AG04449 (cell line): ENCODE results near the gene RAB11FIP3.
A peak's percentile ranks its signal among the peaks of the same experiment; 100 is the strongest.
"Not testable (repeated sequence)": the region's sequence is repeated elsewhere in the genome, so short reads cannot be mapped to it uniquely, and the experiment has no call there.

Source experiments
- CTCF ChIA-PET: fragments of 350-600 bp; formaldehyde crosslinking; extraction: SDS; loops from one replicate; lab custom pipeline; 2021; ENCODE audit warnings: antibody characterized with exemption; lab: Yijun Ruan, JAX
- POLR2A ChIA-PET: fragments of 400-600, 350-600 bp; formaldehyde crosslinking; extraction: SDS; loops from one replicate; lab custom pipeline; 2020; ENCODE audit warnings: antibody characterized with exemption, inconsistent platforms; lab: Yijun Ruan, JAX
- DNase-seq: peaks from one replicate; pipeline ENCODE4 v3.0.0-alpha.2; 2010; ENCODE audit warnings: low read depth, low spot score
- H3K4me3 ChIP-seq: 2 replicates; pipeline ENCODE4 v1.5.1; 2011; ENCODE audit warnings: low read depth, mild to moderate bottlenecking, control low read depth, low read length
- TF ChIP-seq, protein P1 (sequence below): IDR thresholded peaks from one replicate; pipeline ENCODE4 v1.5.1; 2011; ENCODE audit warnings: mild to moderate bottlenecking, moderate library complexity, low read length, control low read depth, inconsistent platforms; ENCODE audit not compliant: insufficient read depth; ENCODE audit errors: missing control alignments

RAB11FIP3 gene

GRCh38 chr16:468068-468821 is 42.8 kb downstream of the RAB11FIP3 start:
- ChIA-PET CTCF (no interaction called here), POLR2A (no interaction called here)
- H3K4me3 ChIP-seq = no peak overlapping the region
- DNase-seq = no peak
- TF ChIP-seq, protein P1, sequence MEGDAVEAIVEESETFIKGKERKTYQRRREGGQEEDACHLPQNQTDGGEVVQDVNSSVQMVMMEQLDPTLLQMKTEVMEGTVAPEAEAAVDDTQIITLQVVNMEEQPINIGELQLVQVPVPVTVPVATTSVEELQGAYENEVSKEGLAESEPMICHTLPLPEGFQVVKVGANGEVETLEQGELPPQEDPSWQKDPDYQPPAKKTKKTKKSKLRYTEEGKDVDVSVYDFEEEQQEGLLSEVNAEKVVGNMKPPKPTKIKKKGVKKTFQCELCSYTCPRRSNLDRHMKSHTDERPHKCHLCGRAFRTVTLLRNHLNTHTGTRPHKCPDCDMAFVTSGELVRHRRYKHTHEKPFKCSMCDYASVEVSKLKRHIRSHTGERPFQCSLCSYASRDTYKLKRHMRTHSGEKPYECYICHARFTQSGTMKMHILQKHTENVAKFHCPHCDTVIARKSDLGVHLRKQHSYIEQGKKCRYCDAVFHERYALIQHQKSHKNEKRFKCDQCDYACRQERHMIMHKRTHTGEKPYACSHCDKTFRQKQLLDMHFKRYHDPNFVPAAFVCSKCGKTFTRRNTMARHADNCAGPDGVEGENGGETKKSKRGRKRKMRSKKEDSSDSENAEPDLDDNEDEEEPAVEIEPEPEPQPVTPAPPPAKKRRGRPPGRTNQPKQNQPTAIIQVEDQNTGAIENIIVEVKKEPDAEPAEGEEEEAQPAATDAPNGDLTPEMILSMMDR = no peak

DNA sequence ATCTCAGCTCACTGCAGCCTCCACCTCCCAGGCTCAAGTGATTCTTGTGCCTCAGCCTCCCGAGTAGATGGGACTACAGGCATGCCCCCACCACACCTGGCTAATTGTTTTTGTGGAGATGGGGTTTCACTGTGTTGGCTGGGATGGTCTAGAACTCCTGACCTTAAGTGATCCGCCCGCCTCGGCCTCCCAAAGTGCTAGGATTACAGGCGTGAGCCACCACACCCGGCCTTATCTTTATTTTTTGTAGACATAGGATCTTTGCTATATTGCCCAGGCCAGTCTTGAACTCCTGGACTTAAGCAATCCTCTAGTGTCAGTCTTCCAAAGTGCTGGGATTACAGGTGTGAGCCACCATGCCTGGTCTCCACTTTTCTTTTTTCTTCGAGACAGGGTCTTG is 44.0 kb downstream of the RAB11FIP3 start:
- CTCF ChIA-PET, POLR2A ChIA-PET, H3K4me3 ChIP-seq, DNase-seq: not testable (repeated sequence)

DNA sequence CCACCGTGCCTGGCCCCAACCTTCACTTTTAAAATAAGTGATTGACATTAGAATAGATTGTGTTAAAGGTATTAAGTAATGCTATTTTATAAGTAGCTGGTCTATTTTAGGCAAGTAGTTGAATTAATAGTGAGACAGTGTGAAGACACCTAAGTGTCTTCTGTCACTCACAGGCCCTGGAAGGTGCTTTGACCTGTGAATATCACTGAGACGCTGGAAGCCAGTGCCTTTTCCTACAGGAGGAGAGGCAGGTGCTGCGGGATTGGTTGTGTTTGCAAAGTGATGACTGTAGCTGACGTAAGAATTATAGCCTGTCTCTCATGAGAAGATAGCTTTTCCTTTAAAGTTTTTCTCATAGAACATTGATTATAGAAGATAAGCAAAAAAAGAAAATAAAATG is 45.0 kb downstream of the RAB11FIP3 start:
- no peak overlapping the region for H3K4me3 ChIP-seq
- CTCF ChIA-PET = interaction anchor here (0.6 kb wide), 1 partner anchor 25 kb away, joined by 3 read pairs; no protein-coding TSS in a partner anchor
- POLR2A ChIA-PET = no interaction called here
- TF ChIP-seq, protein P1 = no peak
- DNase-seq = no peak

DNA sequence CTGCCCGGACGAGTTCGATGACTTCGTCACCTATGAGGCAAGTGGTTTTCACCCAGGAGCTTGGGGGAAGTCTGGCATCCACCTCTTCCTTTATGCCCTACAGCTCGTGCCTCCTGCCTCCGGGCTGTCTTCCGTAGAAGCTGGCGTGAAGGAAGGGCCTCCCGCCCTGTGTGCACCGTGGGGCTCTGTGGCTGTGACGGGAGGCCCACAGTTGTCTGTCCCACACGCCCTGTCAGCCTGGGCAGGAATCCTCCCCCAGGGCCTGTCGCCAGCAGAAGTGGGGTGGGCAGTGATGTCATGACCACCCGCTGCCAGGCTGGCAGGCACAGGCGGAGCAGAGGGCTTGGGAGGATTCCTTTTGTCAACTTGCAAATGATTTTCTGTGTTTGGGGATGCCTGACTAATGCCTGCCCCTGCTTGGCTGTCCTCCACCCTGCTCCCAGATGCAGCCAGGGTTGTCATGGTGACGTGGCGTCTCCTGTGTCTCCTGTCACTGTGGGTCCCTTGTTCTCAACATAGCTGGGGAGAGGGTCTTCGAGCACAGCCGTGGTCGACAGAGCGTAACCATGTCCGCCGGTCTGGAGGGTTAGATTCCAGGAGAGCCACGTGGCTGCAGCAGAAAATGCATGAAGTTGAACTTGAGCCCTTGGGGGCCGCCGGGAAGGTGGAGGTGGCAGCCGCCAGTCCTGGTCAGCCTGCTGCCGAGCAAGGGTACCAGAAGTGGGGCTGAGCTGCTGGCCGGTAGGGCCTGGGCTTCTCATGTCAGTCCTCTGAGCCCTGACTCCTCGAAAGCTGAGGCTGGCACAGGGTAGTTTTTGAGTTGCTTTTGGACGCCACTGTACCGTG is 46.1 kb downstream of the RAB11FIP3 start:
- CTCF ChIA-PET = interaction anchor here (1.8 kb wide), 1 partner anchor 16 kb away, joined by 6 read pairs; no protein-coding TSS in a partner anchor
- POLR2A ChIA-PET = no interaction called here
- TF ChIP-seq, protein P1 = no peak
- peak; percentile 4 for DNase-seq
- no peak overlapping the region; the same call in 1 of the 2 replicates for H3K4me3 ChIP-seq

- no peak overlapping the region for H3K4me3 ChIP-seq
- ChIA-PET CTCF (interaction anchor here (0.7 to 1.8 kb wide), 2 partner anchors 14 to 15 kb away, joined by 3 to 6 read pairs; no protein-coding TSS in a partner anchor), POLR2A (no interaction called here)
- no peak for DNase-seq
- TF ChIP-seq, protein P1 = no peak
These were observed 46.7 kb downstream of the RAB11FIP3 start for GRCh38 chr16:472199-472504.

DNA sequence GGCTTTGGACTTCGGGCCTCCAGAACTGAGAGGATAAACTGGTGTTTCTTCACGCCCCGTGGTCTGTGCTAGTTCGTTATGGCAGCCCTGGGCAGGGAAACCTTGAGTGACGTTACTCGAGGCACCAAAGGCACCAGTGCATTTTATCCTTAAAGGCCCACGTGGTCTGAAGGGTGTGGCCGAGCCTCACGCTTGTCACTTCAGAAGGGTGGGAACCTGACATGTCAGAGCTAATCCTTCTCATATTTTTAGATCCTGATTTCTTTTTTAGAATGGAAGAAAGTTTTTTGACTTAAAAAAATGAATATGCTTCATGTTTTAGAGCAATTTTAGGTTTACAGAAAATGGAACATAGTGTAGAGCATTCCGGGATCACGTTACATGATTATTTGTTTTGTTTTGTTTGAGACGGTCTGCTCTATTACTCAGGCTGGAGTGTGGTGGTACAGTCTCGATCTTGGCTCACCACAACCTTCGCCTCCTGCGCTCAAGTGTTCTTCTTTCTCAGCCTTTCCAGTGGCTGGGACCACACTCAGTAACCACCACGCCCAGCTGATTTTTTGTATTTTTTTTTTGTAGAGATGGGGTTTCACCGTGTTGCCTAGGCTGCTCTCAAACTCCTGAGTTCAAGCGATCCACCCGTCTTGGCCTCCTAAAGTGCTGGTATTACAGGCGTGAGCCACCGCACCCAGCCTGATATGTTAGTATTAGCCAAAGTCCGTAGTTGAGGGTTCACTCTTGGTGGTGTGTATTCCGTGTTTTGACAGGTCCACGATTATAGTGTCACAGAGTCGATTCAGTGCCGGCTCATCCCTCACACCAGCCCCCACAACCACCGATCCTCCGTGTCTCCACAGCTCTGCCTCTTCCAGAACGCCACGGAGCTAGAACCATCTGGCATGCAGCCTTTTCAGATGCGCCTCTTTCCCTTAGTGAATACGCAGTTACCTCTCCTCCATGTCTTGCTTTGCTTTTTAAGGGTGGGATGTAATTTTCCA is 47.9 kb downstream of the RAB11FIP3 start:
- POLR2A ChIA-PET = no interaction called here
- DNase-seq = no peak
- TF ChIP-seq, protein P1 = no peak
- CTCF ChIA-PET = interaction anchor here (1.0 to 1.8 kb wide), 2 partner anchors 14 kb away, joined by 6 read pairs; no protein-coding TSS in a partner anchor
- no peak overlapping the region for H3K4me3 ChIP-seq
